ENCODE measurements around the gene HBA1. TPM values are rescaled to one million over a fixed set of nuclear protein-coding genes. Genes with fewer than 3 reads are reported as not detected.
A peak's percentile ranks its signal among the peaks of the same experiment; 100 is the strongest.

Gene HBA1
- total and polyA plus RNA-seq, 9 of the 15 experiments (the other 6 are each of a cell fraction or from before 2014, with no cell fraction given): 128 to 2,388 (median 380) TPM

- TF ChIP-seq THAP12 (CRISPR knock-in tag; IDR thresholded peaks at IDR 0.05) (peak; percentile 66; the same call in 1 of the 2 replicates), DIDO1 (tag; IDR thresholded peaks at IDR 0.05; ENCODE audit: low read depth) (no peak), EZH2 (IDR thresholded peaks at IDR 0.05; ENCODE audit: borderline replicate concordance, low read depth, low read length) (no peak), IRF1 (CRISPR knock-in tag; IDR thresholded peaks at IDR 0.05; ENCODE audit: borderline replicate concordance) (peak; percentile 99), ZKSCAN1 (IDR thresholded peaks at IDR 0.05; ENCODE audit: low read depth, low read length) (peak; percentile 68; the same call in 1 of the 2 replicates), ZNF318 (IDR thresholded peaks at IDR 0.05; ENCODE audit: borderline replicate concordance in 1 of 2, low read depth in 1 of 2) (no peak), LCOR (CRISPR knock-in tag; IDR thresholded peaks at IDR 0.05) (peak; percentile 98), CBX1 (IDR thresholded peaks at IDR 0.05; ENCODE audit: low read depth) (peak; percentile 96), ZFP36 (IDR thresholded peaks at IDR 0.05; ENCODE audit: low read depth, low read length, partially characterized antibody) (peak; percentile 6), E2F1 (CRISPR knock-in tag; IDR thresholded peaks at IDR 0.05) (peak; percentile 98), DACH1 (IDR thresholded peaks at IDR 0.05; ENCODE audit: partially characterized antibody) (peak; percentile 6), MTA3 (IDR thresholded peaks at IDR 0.05; ENCODE audit: borderline replicate concordance) (peak; percentile 93)
Observed at GRCh38 chr16:180681-181564, 4.4 kb downstream of the HBA1 start (continued).
